IPS-18a (cell line): ENCODE results near the gene ZMYND19.
A peak's percentile ranks its signal among the peaks of the same experiment; 100 is the strongest.

ENCODE experiments used
- H3K27ac ChIP-seq: one replicate; pipeline ENCODE4 v1.5.1; 2013; ENCODE audit warnings: low read length
- H3K27me3 ChIP-seq: one replicate; pipeline ENCODE4 v1.6.1; 2013; ENCODE audit warnings: mild to moderate bottlenecking, low read length; ENCODE audit not compliant: control insufficient read depth, insufficient read depth
- H3K36me3 ChIP-seq: one replicate; pipeline ENCODE4 v1.6.1; 2013; ENCODE audit warnings: low read depth, low read length; ENCODE audit not compliant: control insufficient read depth
- H3K4me1 ChIP-seq: one replicate; pipeline ENCODE4 v1.6.1; 2013; ENCODE audit warnings: low read depth, low read length; ENCODE audit not compliant: control insufficient read depth
- H3K4me3 ChIP-seq: one replicate; pipeline ENCODE4 v1.5.1; 2013; ENCODE audit warnings: low read length
- H3K9ac ChIP-seq: one replicate; pipeline ENCODE4 v1.6.1; 2013; ENCODE audit warnings: mild to moderate bottlenecking, low read length, moderate library complexity
- H3K9me3 ChIP-seq: one replicate; pipeline ENCODE4 v1.6.1; 2013; ENCODE audit warnings: low read depth, low read length; ENCODE audit not compliant: control insufficient read depth

Gene ZMYND19

DNA sequence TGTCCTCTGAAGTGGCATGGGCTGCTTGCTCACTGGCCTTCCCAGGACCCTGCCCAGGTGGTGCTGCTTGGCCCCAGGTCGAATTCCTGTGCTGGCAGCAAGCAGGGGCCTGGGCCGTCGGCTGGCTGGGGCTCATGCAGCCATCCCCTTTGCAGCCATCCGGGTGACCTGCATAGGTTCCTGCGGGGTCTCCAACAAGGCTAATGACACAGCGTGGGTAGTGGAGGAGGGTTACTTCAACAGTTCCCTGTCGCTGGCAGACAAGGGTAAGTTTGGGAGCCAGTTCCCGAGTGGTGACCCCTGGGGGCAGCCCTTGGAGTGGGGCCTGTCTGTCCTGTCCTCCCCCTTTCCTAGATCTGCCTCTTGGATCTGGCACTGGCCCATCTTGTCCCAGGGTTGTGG, 22.4 kb upstream of the ZMYND19 start:
- peaks cover 19% of the 10 kb centered on the region for H3K36me3 ChIP-seq
- no peaks in the 10 kb centered on the region for H3K27me3 ChIP-seq
- no peak overlapping the region for H3K27ac ChIP-seq
- H3K9me3 ChIP-seq = no peaks in the 10 kb centered on the region
- H3K9ac ChIP-seq = no peak overlapping the region
- H3K4me3 ChIP-seq = no peak overlapping the region
- peaks cover 5% of the 10 kb centered on the region for H3K4me1 ChIP-seq

DNA sequence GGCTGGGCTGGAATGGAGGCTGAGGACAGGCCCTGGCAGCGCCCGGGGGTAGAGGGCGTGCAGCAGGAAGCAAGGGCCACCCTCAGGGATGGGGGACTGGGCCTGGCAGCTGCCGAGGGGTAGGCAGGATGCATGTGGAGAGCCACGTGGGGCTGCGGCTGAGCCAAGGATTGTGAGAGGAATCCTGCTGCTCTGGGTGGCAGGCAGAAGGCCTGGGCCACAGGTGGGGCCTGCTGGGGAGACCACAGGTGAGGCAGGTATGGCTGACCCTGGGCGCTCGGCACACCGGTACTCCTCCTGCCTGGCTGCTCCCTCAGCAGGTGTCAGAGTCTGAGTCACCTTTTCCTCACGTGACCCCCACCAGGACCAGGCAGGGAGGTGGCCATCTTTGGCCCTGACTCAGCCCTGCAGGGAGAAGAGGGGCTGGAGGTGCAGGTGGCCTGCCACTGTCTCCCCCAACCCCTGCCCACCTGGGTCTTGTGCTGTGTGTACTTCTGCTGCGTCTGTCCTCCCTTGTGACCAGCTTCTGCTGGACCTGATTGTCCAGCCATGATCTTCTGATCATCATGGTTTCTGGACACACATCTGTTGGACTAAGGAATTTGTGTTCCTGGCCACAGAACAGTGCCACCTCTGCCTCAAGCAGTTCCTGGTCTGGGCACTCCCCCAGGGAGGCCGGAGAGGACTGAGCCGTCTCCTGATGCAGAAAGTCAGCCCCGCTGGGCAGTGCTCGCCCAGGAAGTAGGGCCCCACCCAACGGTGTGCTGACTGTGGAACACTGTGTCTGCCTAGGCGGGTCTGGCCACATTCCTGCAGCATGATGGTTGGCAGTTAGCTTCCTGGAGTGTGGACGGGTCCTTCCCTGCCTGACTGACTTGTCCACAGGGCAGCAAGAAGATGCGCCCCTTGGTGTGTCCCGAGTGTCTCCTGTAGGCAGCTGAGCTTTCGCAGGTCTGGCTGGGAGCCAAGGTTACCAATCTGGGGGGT, 21.6 kb upstream of the ZMYND19 start:
- H3K4me1 ChIP-seq = no peaks in the 10 kb centered on the region
- peaks cover 18% of the 10 kb centered on the region for H3K36me3 ChIP-seq
- H3K27ac ChIP-seq = no peak overlapping the region
- no peaks in the 10 kb centered on the region for H3K9me3 ChIP-seq
- H3K27me3 ChIP-seq = peaks cover 4% of the 10 kb centered on the region
- H3K9ac ChIP-seq = no peak overlapping the region
- no peak overlapping the region for H3K4me3 ChIP-seq

DNA sequence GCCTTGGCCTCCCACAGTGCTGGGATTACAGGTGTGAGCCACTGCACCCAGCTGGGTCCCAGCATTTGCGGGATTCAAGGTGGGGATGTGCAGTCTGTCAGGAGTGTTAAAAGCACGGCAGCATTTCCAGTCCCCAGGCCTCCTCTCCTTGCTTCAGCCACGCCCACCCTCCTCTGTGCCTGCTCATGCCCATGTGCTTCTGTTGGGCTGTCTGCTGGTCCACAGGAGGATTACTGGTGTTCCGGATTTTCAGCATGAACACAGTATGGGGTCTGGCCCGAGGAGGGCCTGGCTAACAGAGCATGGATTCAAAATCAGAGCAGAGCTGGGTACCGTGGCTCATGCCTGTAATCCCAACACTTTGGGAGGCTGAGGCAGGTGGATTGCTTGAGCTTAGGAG, 20.6 kb upstream of the ZMYND19 start:
- H3K27ac ChIP-seq = no peak overlapping the region
- no peak overlapping the region for H3K4me3 ChIP-seq
- peaks cover 10% of the 10 kb centered on the region for H3K27me3 ChIP-seq
- H3K9me3 ChIP-seq = no peaks in the 10 kb centered on the region
- H3K36me3 ChIP-seq = peaks cover 12% of the 10 kb centered on the region
- no peak overlapping the region for H3K9ac ChIP-seq
- H3K4me1 ChIP-seq = no peaks in the 10 kb centered on the region

DNA sequence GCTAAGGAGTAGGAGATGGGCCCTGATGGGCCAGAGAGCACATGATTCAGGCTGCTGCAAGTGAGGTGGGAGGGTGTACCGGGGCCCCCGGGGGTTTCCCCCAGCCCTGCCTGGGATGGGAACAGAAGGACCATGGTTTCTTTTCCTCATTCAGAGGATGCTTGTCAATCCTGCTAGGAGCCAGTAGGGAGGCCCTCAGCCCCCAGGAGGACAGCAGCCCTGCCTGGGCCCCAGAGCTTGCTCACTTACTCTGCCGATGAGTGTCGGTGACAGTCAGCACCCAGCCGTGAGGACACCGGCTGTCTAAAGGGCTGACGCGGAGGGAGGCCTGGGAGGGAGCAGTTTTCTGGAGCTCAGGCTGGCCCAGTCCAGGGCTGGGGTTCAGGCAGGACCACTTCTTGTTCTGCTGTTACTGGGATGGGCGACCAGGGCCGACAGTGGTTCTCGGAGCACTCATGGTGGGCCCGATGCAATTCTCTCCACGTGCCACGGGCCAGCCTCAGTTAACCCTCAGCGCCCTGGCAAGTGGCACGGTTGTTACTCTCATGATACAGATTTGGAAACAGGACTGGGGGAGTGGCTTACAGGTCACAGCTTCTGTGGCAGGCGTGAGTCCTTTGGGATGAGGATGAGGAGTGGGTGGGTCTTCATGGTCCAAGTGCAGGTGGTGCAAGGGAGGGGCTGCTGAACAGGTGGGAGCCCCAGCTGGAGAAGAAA, 17.0 kb upstream of the ZMYND19 start:
- Histone ChIP-seq H3K36me3 (no peaks in the 10 kb centered on the region), H3K27me3 (peaks cover 25% of the 10 kb centered on the region), H3K27ac (no peak overlapping the region), H3K9me3 (no peaks in the 10 kb centered on the region), H3K4me3 (no peak overlapping the region), H3K9ac (no peak overlapping the region), H3K4me1 (no peaks in the 10 kb centered on the region)

DNA sequence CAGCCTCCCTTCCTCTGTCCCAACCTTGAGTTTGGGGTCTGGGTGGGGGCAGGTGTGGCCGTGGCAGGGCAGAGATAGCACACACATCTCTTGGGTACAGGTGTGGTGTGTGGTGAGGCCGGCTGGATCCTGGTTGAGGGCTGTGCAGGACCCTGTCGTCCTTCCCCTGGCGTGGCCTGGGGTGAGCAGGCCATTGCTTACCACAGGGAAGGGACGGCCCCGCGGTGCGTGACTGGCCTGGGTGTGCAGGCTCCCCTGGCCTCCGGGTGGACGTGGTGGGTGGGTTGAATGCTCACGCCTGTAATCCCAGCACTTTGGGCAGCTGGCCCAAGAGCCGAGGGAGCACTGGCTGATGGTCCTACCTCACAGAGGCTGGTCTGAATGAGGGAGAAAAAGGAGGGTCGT, 16.4 kb upstream of the ZMYND19 start:
- no peak overlapping the region for H3K27ac ChIP-seq
- H3K4me1 ChIP-seq = no peaks in the 10 kb centered on the region
- H3K9me3 ChIP-seq = no peaks in the 10 kb centered on the region
- H3K9ac ChIP-seq = no peak overlapping the region
- H3K36me3 ChIP-seq = no peaks in the 10 kb centered on the region
- peak overlapping the region; percentile 59 for H3K4me3 ChIP-seq
- H3K27me3 ChIP-seq = peaks cover 25% of the 10 kb centered on the region

DNA sequence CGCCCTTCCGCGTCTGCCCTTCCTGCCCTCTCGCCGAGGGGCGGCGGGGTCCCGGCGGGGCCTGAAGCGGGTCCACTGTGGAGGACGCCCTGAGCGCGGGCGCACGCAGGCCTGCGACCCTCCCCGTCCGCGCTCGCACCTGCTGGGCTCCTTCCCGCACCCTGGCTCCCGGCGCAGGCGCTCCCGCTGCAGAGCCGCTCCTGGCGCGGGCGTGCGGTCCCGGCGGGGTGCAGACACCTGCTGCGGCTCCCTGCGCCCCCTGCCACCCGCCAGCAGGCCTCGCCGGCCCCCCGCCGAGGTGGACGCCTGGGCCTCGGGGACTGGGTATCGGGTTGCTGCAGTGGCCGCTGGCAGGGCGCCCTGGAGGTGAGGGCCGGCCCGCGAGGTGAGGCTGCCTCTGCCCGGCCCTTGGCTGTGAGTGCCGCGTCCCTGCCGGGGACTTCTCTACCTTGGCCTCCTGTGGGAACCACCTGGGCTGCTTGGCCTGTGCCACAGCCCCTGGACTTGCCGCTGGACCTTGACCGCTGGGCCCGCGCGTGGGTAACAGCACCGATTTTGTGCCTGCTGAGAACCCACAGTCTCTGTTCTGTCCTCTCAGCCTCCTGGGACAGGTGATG, 15.8 kb upstream of the ZMYND19 start:
- Histone ChIP-seq H3K9me3 (no peaks in the 10 kb centered on the region), H3K9ac (no peak overlapping the region), H3K4me3 (peak overlapping the region; percentile 59), H3K27me3 (peaks cover 25% of the 10 kb centered on the region), H3K27ac (no peak overlapping the region), H3K4me1 (no peaks in the 10 kb centered on the region), H3K36me3 (no peaks in the 10 kb centered on the region)

DNA sequence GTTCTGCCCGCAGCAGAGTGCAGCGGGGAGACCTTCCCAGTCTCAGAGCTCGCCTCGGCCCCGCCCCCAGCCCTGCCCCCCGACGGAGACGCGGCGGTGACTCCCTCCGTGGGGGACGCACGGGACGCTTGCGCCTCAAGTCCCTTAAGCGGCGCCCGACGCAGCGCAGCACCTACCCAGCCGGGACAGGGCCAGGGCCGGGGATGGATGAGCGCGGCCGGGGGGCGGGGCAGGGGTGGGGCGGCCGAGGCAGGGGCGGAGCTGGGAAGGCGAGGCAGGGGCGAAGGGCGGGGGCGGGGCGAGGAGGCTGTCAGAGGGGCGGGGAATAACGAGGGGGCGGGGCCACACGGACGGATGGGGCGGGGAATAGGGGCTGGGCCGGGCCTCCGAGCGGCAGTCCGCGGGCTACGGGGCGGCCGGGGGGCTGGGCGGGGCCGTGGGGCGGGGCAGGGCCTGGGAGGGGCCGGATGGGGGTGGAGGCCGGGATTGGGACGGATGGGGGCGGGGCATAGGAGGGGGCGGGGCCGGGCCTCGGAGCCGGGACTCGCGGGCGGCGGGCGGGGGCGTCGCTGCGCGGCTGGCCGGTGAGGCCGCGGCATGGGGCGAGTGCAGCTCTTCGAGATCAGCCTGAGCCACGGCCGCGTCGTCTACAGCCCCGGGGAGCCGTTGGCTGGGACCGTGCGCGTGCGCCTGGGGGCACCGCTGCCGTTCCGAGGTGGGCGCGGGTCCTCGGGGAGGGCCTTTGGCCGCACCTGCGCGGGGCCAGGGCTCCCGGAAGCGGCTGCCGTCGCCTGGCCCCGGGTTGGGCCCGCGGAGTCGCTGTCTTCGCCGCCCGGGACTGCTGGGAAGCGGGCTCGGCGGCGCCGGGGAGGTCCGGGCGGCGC, 15.1 kb upstream of the ZMYND19 start, which contains the start of gene ARRDC1:
Gene ARRDC1, plus strand, starts transcription at position 566 of the 884 bp plus-strand sequence. Its CDS starts 32 bp downstream, at position 598.
- no peak within 1 kb of the TSS for H3K9ac ChIP-seq
- H3K4me3 ChIP-seq = peak within 1 kb of the TSS; percentile 59
- H3K27me3 ChIP-seq = peaks cover 25% of the 10 kb centered on the region
- no peaks in the 10 kb centered on the region for H3K9me3 ChIP-seq
- no peaks in the 10 kb centered on the region for H3K36me3 ChIP-seq
- H3K4me1 ChIP-seq = no peaks in the 10 kb centered on the region
- no peak within 1 kb of the TSS for H3K27ac ChIP-seq

DNA sequence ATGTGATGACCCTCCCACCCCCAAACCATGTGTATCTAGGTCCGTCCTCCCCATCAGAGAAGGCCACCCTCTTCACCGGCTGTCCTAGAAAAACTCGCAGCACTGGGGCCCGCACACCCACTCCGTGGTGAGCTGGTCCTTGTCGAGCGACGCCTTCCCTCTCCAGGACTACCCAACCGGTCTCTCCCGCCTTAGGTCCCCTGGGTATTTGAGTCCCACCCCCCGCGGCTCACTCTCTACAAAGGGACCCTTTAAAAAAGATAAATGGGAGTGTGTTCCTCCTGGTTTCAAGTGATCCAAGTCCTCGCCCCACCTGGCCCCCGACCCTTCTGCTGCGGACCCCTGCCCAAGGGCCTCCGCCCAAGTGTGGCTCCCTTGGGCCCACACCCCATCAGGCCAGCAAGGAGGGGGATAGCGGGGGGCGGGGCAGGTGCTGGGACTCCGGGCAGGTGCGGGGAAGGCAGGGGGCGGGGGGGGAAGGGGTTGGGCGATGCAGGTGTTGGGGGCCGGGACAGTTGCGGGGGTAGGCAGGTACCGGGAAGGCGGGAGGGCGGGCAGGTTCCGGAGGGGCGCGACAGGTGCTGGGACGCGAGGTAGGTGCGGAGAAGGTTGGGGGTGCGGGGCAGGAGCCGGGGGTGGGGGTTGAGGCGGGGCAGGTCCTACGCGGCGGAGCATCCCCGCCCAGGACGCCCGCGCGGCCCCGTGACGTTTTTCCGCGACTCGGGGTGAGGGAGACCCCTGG, 14.2 kb upstream of the ZMYND19 start:
- peaks cover 25% of the 10 kb centered on the region for H3K27me3 ChIP-seq
- no peak overlapping the region for H3K9ac ChIP-seq
- H3K4me1 ChIP-seq = no peaks in the 10 kb centered on the region
- no peak overlapping the region for H3K4me3 ChIP-seq
- H3K36me3 ChIP-seq = no peaks in the 10 kb centered on the region
- no peak overlapping the region for H3K27ac ChIP-seq
- H3K9me3 ChIP-seq = no peaks in the 10 kb centered on the region

DNA sequence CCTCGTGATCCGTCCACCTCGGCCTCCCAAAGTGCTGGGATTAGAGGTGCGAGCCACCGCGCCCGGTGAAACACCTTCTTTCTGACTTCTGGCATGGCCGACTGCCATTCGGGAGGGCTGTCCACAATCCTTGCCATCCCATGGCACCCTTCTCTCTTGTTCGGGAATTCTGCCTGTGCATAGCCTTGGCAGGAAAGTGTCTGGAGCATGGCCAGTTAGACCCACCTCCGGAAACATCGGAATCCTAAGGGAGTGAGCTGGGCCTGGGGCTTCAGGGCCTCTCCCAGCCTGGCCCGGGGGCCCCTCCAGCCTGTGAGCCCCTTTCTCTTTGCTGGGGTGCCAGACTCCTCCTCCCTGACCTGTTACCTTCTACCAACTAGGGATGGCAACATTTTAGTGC, 13.6 kb upstream of the ZMYND19 start:
- Histone ChIP-seq H3K4me3 (no peak overlapping the region), H3K9me3 (no peaks in the 10 kb centered on the region), H3K4me1 (no peaks in the 10 kb centered on the region), H3K27ac (no peak overlapping the region), H3K27me3 (peaks cover 25% of the 10 kb centered on the region), H3K36me3 (no peaks in the 10 kb centered on the region), H3K9ac (no peak overlapping the region)

DNA sequence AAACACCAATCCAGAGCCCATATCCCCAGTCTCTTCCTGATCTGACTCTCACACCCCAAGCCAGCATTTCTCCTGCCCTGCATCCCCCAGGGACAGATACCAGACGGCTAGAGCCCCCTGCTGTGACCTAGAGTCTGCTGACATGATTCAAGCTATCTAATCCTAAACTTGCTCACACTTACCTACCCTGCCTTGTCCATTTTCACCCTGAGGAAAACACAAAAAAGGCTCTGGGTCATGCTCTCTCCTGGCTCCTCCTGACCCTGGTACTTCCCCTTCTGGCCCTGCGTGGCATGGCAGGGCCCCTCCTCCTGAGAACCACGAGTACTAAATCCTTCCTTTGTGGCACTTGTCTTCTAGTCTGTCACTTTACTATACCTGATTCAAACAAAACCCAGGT, 12.3 kb upstream of the ZMYND19 start:
- Histone ChIP-seq H3K27ac (no peak overlapping the region), H3K4me1 (no peaks in the 10 kb centered on the region), H3K9me3 (no peaks in the 10 kb centered on the region), H3K4me3 (no peak overlapping the region), H3K9ac (no peak overlapping the region), H3K36me3 (no peaks in the 10 kb centered on the region), H3K27me3 (peaks cover 25% of the 10 kb centered on the region)
